ENCODE data around the gene NSF.
"Not testable (repeated sequence)": the region's sequence is repeated elsewhere in the genome, so short reads cannot be mapped to it uniquely, and the experiment has no call there.

The NSF gene

GRCh38 chr17:46792071-46792470 is 201.6 kb downstream of the NSF start:
- H3K36me3 Mint-ChIP-seq (ENCODE audit: low read depth): no peaks in the 10 kb centered on the region
- H3K9me3 Mint-ChIP-seq: no peaks in the 10 kb centered on the region
- no peak overlapping the region for H3K4me3 Mint-ChIP-seq
- no peak overlapping the region for H3K27ac Mint-ChIP-seq
- H3K27me3 Mint-ChIP-seq (ENCODE audit: low read depth): peaks cover 15% of the 10 kb centered on the region
- no peaks in the 10 kb centered on the region for H3K4me1 Mint-ChIP-seq (ENCODE audit: low read depth)
- no peak for DNase-seq (ENCODE audit: low spot score)

GRCh38 chr17:46793023-46793422 is 202.6 kb downstream of the NSF start:
- not testable (repeated sequence) for H3K4me1 Mint-ChIP-seq (ENCODE audit: low read depth); H3K36me3 Mint-ChIP-seq (ENCODE audit: low read depth); DNase-seq (ENCODE audit: low spot score); H3K4me3 Mint-ChIP-seq; H3K27ac Mint-ChIP-seq; H3K9me3 Mint-ChIP-seq
- H3K27me3 Mint-ChIP-seq (ENCODE audit: low read depth): peaks cover 15% of the 10 kb centered on the region

GRCh38 chr17:46793541-46793940 is 203.1 kb downstream of the NSF start:
- Mint-ChIP-seq H3K36me3 (ENCODE audit: low read depth) (no peaks in the 10 kb centered on the region), H3K27me3 (ENCODE audit: low read depth) (peaks cover 15% of the 10 kb centered on the region), H3K27ac (no peak overlapping the region), H3K9me3 (no peaks in the 10 kb centered on the region), H3K4me3 (no peak overlapping the region), H3K4me1 (ENCODE audit: low read depth) (no peaks in the 10 kb centered on the region)
- DNase-seq (ENCODE audit: low spot score): no peak

GRCh38 chr17:46794318-46794717 is 203.8 kb downstream of the NSF start:
- no peak overlapping the region for H3K27ac Mint-ChIP-seq
- no peaks in the 10 kb centered on the region for H3K9me3 Mint-ChIP-seq
- no peaks in the 10 kb centered on the region for H3K36me3 Mint-ChIP-seq (ENCODE audit: low read depth)
- no peak for DNase-seq (ENCODE audit: low spot score)
- peaks cover 15% of the 10 kb centered on the region for H3K27me3 Mint-ChIP-seq (ENCODE audit: low read depth)
- no peak overlapping the region for H3K4me3 Mint-ChIP-seq
- H3K4me1 Mint-ChIP-seq (ENCODE audit: low read depth): no peaks in the 10 kb centered on the region

DNA sequence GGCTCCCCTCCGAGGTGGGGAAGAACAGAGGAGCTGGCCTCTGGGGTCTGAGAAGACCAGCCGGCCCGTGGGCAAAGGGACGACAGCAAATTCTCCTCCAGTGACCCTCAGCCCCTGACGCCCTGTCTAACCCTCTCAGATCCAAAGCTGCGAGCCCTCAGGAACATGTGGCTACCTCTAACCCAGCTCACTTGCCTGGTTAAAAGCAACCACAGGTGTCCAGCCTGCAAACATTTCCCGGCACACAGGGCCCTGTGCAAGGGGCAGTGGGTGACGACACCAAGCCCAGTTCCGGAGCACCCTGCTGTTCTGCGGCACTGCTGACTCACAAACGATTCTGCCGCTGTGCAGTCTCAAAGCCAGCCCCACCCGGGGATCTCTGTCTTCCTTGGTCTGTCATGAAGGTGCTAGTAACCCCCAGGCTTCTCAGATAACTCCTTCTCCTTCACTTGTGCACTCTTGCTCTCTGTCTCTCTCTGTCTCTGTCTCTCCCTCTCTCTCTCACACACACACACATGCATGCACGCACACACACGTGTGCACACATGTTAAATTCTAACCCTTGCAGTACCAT is 205.0 kb downstream of the NSF start:
- no peak overlapping the region for H3K4me3 Mint-ChIP-seq
- no peaks in the 10 kb centered on the region for H3K36me3 Mint-ChIP-seq (ENCODE audit: low read depth)
- H3K27ac Mint-ChIP-seq: no peak overlapping the region
- no peaks in the 10 kb centered on the region for H3K4me1 Mint-ChIP-seq (ENCODE audit: low read depth)
- no peaks in the 10 kb centered on the region for H3K9me3 Mint-ChIP-seq
- H3K27me3 Mint-ChIP-seq (ENCODE audit: low read depth): peaks cover 13% of the 10 kb centered on the region
- DNase-seq (ENCODE audit: low spot score): no peak

- H3K36me3 Mint-ChIP-seq (ENCODE audit: low read depth): no peaks in the 10 kb centered on the region
- H3K4me3 Mint-ChIP-seq: no peak overlapping the region
- no peaks in the 10 kb centered on the region for H3K9me3 Mint-ChIP-seq
- H3K4me1 Mint-ChIP-seq (ENCODE audit: low read depth): no peaks in the 10 kb centered on the region
- peaks cover 8% of the 10 kb centered on the region for H3K27me3 Mint-ChIP-seq (ENCODE audit: low read depth)
- no peak overlapping the region for H3K27ac Mint-ChIP-seq
- DNase-seq (ENCODE audit: low spot score): no peak
Observed at GRCh38 chr17:46796084-46796483, 205.6 kb downstream of the NSF start.

DNA sequence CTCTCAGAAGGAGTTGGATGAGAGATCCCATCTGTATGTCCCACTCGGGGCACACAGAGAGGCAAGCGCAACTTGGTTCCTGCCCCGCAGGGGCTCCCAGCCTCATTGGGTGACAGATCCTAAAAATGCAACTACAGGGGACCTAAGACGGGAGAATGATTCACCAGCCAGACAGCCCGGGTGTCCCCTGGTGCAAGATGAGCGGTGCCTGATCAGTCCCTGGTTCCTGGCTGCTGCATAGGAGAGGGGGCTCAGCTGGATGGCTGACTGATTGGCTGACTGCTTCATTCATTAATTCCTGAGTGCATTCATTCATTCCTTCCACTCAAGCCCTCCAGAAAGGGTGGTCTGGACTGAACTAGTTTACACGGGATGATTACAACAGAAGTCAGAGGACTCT is 206.1 kb downstream of the NSF start:
- Mint-ChIP-seq H3K4me3 (no peak overlapping the region), H3K27me3 (ENCODE audit: low read depth) (peaks cover 8% of the 10 kb centered on the region), H3K4me1 (ENCODE audit: low read depth) (no peaks in the 10 kb centered on the region), H3K36me3 (ENCODE audit: low read depth) (no peaks in the 10 kb centered on the region), H3K9me3 (no peaks in the 10 kb centered on the region), H3K27ac (no peak overlapping the region)
- DNase-seq (ENCODE audit: low spot score): no peak

- Mint-ChIP-seq H3K27me3 (ENCODE audit: low read depth) (peaks cover 7% of the 10 kb centered on the region), H3K4me3 (no peak overlapping the region), H3K36me3 (ENCODE audit: low read depth) (no peaks in the 10 kb centered on the region), H3K9me3 (no peaks in the 10 kb centered on the region), H3K27ac (no peak overlapping the region), H3K4me1 (ENCODE audit: low read depth) (no peaks in the 10 kb centered on the region)
- DNase-seq (ENCODE audit: low spot score): no peak
Observed at GRCh38 chr17:46796956-46797530, 206.6 kb downstream of the NSF start.

DNA sequence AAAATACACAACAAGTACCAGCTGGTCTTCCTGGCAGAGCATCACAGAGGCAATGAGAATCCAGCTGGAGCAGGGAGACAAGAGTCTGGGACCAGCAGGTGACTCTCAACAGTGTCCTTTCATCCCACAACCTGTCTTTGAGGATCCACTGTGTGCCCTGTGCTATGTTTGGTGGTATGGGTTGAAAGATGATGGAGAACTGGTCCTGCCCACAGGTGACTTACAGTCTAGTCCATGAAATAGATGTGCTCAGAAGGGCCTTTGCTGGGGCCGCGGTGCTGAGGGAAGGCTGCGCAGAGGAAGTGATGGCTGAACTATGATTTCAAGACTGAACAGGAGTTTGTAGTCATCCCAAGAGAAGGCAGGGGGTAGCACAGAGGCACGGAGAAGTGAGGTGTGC is 210.1 kb downstream of the NSF start:
- H3K9me3 Mint-ChIP-seq: no peaks in the 10 kb centered on the region
- H3K27ac Mint-ChIP-seq: no peak overlapping the region
- no peak overlapping the region for H3K4me3 Mint-ChIP-seq
- H3K36me3 Mint-ChIP-seq (ENCODE audit: low read depth): no peaks in the 10 kb centered on the region
- DNase-seq (ENCODE audit: low spot score): no peak
- no peaks in the 10 kb centered on the region for H3K4me1 Mint-ChIP-seq (ENCODE audit: low read depth)
- peaks cover 6% of the 10 kb centered on the region for H3K27me3 Mint-ChIP-seq (ENCODE audit: low read depth)

DNA sequence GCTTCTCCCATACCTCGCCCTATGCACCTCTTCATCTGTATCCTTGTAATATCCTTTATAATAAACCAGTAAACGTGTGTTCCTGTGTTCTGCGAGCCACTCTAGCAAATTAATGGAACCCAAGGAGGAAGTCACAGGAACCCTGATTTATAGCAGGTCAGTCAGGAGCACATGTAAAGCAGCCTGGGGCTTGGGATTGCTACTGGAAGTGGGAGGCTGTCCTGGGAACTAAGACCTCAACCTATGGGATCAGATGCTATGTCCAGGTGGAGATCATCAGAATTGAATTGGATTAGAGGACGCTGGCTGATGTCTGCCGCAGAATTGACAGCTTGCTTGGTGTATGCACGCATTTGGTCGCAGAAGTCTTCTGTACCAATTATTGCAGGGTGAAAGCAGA is 212.3 kb downstream of the NSF start:
- no peak for DNase-seq (ENCODE audit: low spot score)
- Mint-ChIP-seq H3K9me3 (no peaks in the 10 kb centered on the region), H3K27ac (no peak overlapping the region), H3K4me3 (no peak overlapping the region), H3K36me3 (ENCODE audit: low read depth) (no peaks in the 10 kb centered on the region), H3K27me3 (ENCODE audit: low read depth) (peaks cover 2% of the 10 kb centered on the region), H3K4me1 (ENCODE audit: low read depth) (no peaks in the 10 kb centered on the region)

DNA sequence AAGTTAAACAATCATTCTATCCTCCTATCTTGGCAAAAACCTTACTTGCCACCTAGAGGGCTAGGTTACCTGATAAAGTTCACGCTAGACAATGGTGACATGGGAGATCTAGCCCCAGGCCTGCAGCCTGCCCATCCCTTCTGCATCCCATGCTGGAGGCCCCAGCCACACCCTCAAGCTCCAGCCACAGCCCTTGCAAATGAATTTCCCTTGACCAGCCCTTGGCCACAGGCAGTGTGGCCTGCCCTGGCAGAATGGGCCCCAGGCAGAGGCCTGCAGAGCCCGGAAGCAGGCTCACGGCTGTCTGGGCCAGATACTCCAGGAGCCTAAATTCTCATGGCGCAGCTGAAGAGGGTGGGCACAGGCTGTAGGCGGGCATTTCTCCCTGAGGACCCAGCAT is 213.1 kb downstream of the NSF start:
- DNase-seq (ENCODE audit: low spot score): no peak
- Mint-ChIP-seq H3K9me3 (no peaks in the 10 kb centered on the region), H3K27me3 (ENCODE audit: low read depth) (peaks cover 2% of the 10 kb centered on the region), H3K4me1 (ENCODE audit: low read depth) (no peaks in the 10 kb centered on the region), H3K4me3 (no peak overlapping the region), H3K36me3 (ENCODE audit: low read depth) (no peaks in the 10 kb centered on the region), H3K27ac (no peak overlapping the region)

DNA sequence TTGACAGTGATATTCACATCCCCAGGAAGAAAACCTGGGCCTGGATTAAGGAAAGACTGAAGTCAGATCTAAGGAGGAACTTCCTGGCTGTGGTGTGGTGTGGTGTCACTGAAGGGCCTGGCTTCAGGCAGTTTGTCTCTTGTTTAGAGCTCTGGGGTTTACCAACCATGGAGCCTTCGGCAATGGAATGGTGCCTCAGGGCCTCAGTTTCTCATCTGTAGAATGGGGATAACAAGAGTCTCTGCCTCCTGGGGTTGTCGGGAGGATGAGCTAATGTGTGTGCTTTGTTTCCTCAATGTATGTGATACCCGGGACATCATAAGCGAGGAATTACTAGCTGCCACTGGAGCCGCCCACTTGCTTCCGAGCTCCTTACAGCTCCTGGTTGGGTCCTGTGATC is 215.3 kb downstream of the NSF start:
- Mint-ChIP-seq H3K4me3 (no peak overlapping the region), H3K4me1 (ENCODE audit: low read depth) (no peaks in the 10 kb centered on the region), H3K27ac (no peak overlapping the region), H3K27me3 (ENCODE audit: low read depth) (peaks cover 3% of the 10 kb centered on the region), H3K9me3 (no peaks in the 10 kb centered on the region), H3K36me3 (ENCODE audit: low read depth) (no peaks in the 10 kb centered on the region)
- DNase-seq (ENCODE audit: low spot score): no peak
